A673 (cell line): ENCODE results near the gene COL16A1. TPM values are rescaled to one million over a fixed set of nuclear protein-coding genes. Genes with fewer than 3 reads are reported as not detected.

Source experiments
- BruUV-seq: library from RNA; stranded (reverse); fragments of 400-500 nt; replicated peaks from 2 replicates; lab custom pipeline; 2021; lab: Mats Ljungman, UMichigan
- CTCF ChIA-PET: fragments of 300-600 bp; sonication (Branson Sonifier 250); formaldehyde crosslinking; loops from one replicate; lab custom pipeline; 2022; ENCODE audit warnings: antibody characterized with exemption; lab: Charles Lee
- POLR2A ChIA-PET: fragments of 300-600 bp; sonication (Branson Sonifier 250); formaldehyde crosslinking; loops from one replicate; lab custom pipeline; 2022; ENCODE audit warnings: antibody characterized with exemption; ENCODE audit not compliant: low non-redundant PET; lab: Charles Lee
- DNase-seq: peaks from one replicate; pipeline ENCODE4 v3.0.0-alpha.2; 2015; ENCODE audit warnings: low spot score
- H3K27ac ChIP-seq: fragments of 200-600 bp; sonication (generic); 2 replicates; pipeline ENCODE4 v1.5.1; 2016; ENCODE audit warnings: mixed run types, low read depth, mild to moderate bottlenecking, mixed read lengths, antibody characterized with exemption, low read length; ENCODE audit not compliant: poor library complexity, severe bottlenecking
- H3K27me3 ChIP-seq: fragments of 200-600 bp; sonication (generic); replicated peaks from 2 replicates; pipeline ENCODE4 v1.6.1; 2017; ENCODE audit warnings: mixed run types, low read depth, mild to moderate bottlenecking, mixed read lengths, antibody characterized with exemption, low read length; ENCODE audit not compliant: insufficient read depth, poor library complexity
- H3K36me3 ChIP-seq: fragments of 200-600 bp; sonication (generic); 2 replicates; pipeline ENCODE4 v1.6.1; 2016; ENCODE audit warnings: mixed run types, mild to moderate bottlenecking, mixed read lengths, antibody characterized with exemption, low read length; ENCODE audit not compliant: insufficient read depth, poor library complexity, severe bottlenecking
- H3K4me1 ChIP-seq: fragments of 200-600 bp; sonication (generic); 2 replicates; pipeline ENCODE4 v1.6.1; 2017; ENCODE audit warnings: mixed run types, mild to moderate bottlenecking, mixed read lengths, antibody characterized with exemption, low read length; ENCODE audit not compliant: insufficient read depth, poor library complexity, severe bottlenecking
- H3K4me3 ChIP-seq: fragments of 200-600 bp; sonication (generic); 2 replicates; pipeline ENCODE4 v1.5.1; 2016; ENCODE audit warnings: low read depth, mixed run types, mild to moderate bottlenecking, mixed read lengths, low read length; ENCODE audit not compliant: poor library complexity, severe bottlenecking
- H3K9me3 ChIP-seq: fragments of 200-600 bp; sonication (generic); 2 replicates; pipeline ENCODE4 v1.6.1; 2016; ENCODE audit warnings: mixed run types, low read depth, mild to moderate bottlenecking, mixed read lengths, antibody characterized with exemption, low read length; ENCODE audit not compliant: poor library complexity, severe bottlenecking
- EZH2 ChIP-seq: fragments of 200-600 bp; sonication (generic); IDR thresholded peaks from 2 replicates; pipeline ENCODE4 v1.6.1; 2017; ENCODE audit warnings: borderline replicate concordance, low read depth, mild to moderate bottlenecking, mixed read lengths, antibody characterized with exemption, low read length; ENCODE audit not compliant: poor library complexity, severe bottlenecking
- intact Hi-C: fragments of 100-400 bp; cut with micrococcal nuclease; formaldehyde crosslinking; loops from one replicate; pipeline ENCODE4 v1.10.0; 2022; ENCODE audit not compliant: unreplicated experiment
- total RNA-seq: library from RNA; stranded (reverse); gene quantifications from 2 replicates; pipeline ENCODE4 v1.2.3, GENCODE V29; 2021
- TF ChIP-seq, protein P1 (sequence below): fragments of 300-800, 200-600 bp; sonication (generic); conservative IDR thresholded peaks from 2 replicates; pipeline ENCODE4 v1.5.1; 2017; ENCODE audit warnings: low read depth, mild to moderate bottlenecking, antibody characterized with exemption, low read length, moderate library complexity, mixed read lengths

COL16A1 gene
- total RNA-seq, 1 experiment from 2014 or later, result 26.6 TPM

DNA sequence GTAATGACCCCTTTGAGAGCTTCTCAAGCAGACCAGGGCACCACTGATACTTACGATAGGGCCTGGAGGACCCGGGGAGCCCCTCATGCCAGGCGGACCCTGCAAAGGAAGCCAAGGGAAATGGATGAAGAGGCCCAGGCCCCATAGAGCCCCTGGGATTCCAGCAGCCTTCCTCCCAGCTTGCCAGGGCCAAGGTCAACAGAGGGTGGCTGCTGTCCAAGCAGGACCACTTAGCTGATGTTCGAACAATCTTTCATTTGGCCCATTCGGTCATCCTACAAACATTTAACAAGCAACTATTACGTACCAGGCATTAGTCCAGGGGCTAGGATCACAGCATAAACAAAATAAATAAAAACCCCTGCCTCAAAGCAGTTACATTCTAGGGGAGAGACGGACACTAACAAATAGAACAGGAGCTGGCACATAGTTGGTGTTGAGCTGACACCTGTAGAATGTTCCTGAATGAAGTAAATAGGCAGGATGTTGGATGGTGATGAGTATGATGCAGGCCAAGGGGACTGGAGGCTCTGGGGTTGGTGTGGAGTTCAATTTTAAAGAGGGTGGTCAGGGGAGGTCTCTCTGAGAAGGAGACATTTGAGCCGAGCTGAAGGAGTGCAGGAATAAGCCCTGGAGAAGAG, 32.1 kb downstream of the COL16A1 start:
- POLR2A ChIA-PET, result no interaction called here
- no peak for DNase-seq
- H3K36me3 ChIP-seq, result no peaks in the 10 kb centered on the region
- BruUV-seq, result no TSS peak
- no peaks in the 10 kb centered on the region for H3K9me3 ChIP-seq
- TF ChIP-seq, protein P1, sequence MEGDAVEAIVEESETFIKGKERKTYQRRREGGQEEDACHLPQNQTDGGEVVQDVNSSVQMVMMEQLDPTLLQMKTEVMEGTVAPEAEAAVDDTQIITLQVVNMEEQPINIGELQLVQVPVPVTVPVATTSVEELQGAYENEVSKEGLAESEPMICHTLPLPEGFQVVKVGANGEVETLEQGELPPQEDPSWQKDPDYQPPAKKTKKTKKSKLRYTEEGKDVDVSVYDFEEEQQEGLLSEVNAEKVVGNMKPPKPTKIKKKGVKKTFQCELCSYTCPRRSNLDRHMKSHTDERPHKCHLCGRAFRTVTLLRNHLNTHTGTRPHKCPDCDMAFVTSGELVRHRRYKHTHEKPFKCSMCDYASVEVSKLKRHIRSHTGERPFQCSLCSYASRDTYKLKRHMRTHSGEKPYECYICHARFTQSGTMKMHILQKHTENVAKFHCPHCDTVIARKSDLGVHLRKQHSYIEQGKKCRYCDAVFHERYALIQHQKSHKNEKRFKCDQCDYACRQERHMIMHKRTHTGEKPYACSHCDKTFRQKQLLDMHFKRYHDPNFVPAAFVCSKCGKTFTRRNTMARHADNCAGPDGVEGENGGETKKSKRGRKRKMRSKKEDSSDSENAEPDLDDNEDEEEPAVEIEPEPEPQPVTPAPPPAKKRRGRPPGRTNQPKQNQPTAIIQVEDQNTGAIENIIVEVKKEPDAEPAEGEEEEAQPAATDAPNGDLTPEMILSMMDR, result no peak
- no peak for TF ChIP-seq EZH2
- intact Hi-C loops, result no loop called here
- CTCF ChIA-PET, result no interaction called here
- no peak overlapping the region for H3K27ac ChIP-seq
- H3K27me3 ChIP-seq, result no peaks in the 10 kb centered on the region
- no peak overlapping the region for H3K4me3 ChIP-seq
- peaks cover 23% of the 10 kb centered on the region for H3K4me1 ChIP-seq

DNA sequence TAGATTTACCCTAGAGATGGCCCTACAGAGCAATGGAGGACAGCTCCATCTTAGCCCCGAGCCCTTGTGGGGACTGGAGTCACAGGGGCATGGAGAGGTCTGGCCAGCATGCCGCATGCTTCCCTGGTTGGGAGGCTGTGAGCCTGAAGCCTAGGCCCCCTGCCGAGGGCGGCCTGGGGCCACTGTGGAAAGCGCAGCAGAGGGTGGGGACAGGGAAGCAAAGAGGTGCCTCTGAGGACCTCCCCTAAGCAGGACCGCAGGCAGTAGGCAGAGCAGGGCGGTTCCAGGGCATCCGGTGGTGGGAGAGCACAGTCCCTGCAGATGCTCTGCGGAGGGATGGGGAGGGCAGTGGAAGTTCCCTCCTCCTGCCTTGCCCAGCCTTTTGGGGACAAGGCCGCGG, 32.7 kb downstream of the COL16A1 start:
- no peaks in the 10 kb centered on the region for H3K36me3 ChIP-seq
- BruUV-seq, result no TSS peak
- DNase-seq, result no peak
- ChIA-PET POLR2A (no interaction called here), CTCF (no interaction called here)
- no peaks in the 10 kb centered on the region for H3K9me3 ChIP-seq
- peaks cover 24% of the 10 kb centered on the region for H3K4me1 ChIP-seq
- no peak overlapping the region for H3K4me3 ChIP-seq
- TF ChIP-seq, protein P1, result no peak
- intact Hi-C loops, result no loop called here
- no peak overlapping the region for H3K27ac ChIP-seq
- H3K27me3 ChIP-seq, result no peaks in the 10 kb centered on the region

DNA sequence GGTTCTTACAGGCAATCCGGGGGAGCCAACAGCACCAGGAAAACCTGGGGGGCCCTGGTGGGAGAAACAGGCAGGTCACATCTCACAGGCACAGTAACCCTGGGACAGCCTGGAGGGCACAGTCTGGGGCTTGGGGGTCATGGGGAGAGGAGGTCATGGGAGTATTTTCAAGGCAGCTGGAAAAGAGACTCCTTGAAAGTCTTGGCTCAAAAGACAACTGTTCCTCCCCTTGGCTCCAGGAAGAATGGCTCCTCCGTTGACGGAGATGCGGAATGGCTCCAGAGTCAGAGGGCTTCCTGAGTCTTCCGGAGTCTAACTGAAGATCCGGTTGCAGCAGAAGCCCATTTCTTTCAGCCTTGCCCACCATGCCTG, 33.2 kb downstream of the COL16A1 start:
- H3K4me3 ChIP-seq, result no peak overlapping the region
- peak overlapping the region; percentile 36 for H3K27ac ChIP-seq
- ChIA-PET POLR2A (no interaction called here), CTCF (interaction anchor here (1.0 to 1.4 kb wide), 2 partner anchors 35 to 119 kb away, joined by 4 to 6 read pairs; no protein-coding TSS in a partner anchor)
- DNase-seq, result no peak
- H3K9me3 ChIP-seq, result no peaks in the 10 kb centered on the region
- H3K27me3 ChIP-seq, result no peaks in the 10 kb centered on the region
- no TSS peak for BruUV-seq
- no peak for TF ChIP-seq EZH2
- TF ChIP-seq, protein P1, result no peak
- peaks cover 24% of the 10 kb centered on the region for H3K4me1 ChIP-seq
- intact Hi-C loops, result no loop called here
- no peaks in the 10 kb centered on the region for H3K36me3 ChIP-seq
